Naive thymus-derived CD8-positive, alpha-beta T cell (primary cell): ENCODE results near the gene ACTRT2. TPM values are rescaled to one million over a fixed set of nuclear protein-coding genes. Genes with fewer than 3 reads are reported as not detected.
A peak's percentile ranks its signal among the peaks of the same experiment; 100 is the strongest.

Experiments
- ATAC-seq, 2 donors: fragments of 150-1000 bp; cut with Tn5 transposase in 1 of 2; sonication (Bioruptor Pico), chemical (Tn5 transposase) in 1 of 2; 1 replicate in 1 of 2; 2 replicates in 1 of 2; pipeline ENCODE4 v1.10.0; 2021; ENCODE audit warnings: mild to moderate bottlenecking in 2 of 2, moderate library complexity in 2 of 2
- POLR2A ChIA-PET: fragments of 350-600 bp; sonication (Branson Sonifier 250); formaldehyde crosslinking; loops from one replicate; lab custom pipeline; 2021; ENCODE audit warnings: antibody characterized with exemption; lab: Charles Lee
- DNase-seq, 10 donors: peaks; one replicate each; pipeline versions ENCODE4 v3.0.0 to v3.0.0-alpha.2; 2020 to 2022
- H3K27ac Mint-ChIP-seq, 10 donors: one replicate each; pipeline ENCODE4 v1.8.0; 2020 to 2022; ENCODE audit warnings: mild to moderate bottlenecking in 10 of 10, mixed read lengths in 10 of 10, moderate library complexity in 4 of 10, inconsistent platforms in 1 of 10
- H3K27me3 Mint-ChIP-seq, 5 donors: one replicate each; pipeline ENCODE4 v1.8.0; 2021 to 2022; ENCODE audit warnings: mixed read lengths in 5 of 5
- H3K36me3 Mint-ChIP-seq, 3 donors: one replicate each; pipeline ENCODE4 v1.8.0; 2020 to 2022; ENCODE audit warnings: mixed read lengths in 3 of 3, mild to moderate bottlenecking in 2 of 3, inconsistent platforms in 1 of 3
- H3K4me1 Mint-ChIP-seq, 4 donors: one replicate each; pipeline ENCODE4 v1.8.0; 2021 to 2022; ENCODE audit warnings: mixed read lengths in 4 of 4
- H3K4me3 Mint-ChIP-seq, 10 donors: one replicate each; pipeline ENCODE4 v1.8.0; 2020 to 2022; ENCODE audit warnings: mild to moderate bottlenecking in 10 of 10, mixed read lengths in 10 of 10, moderate library complexity in 6 of 10, inconsistent platforms in 1 of 10
- H3K9me3 Mint-ChIP-seq, 9 donors: one replicate each; pipeline ENCODE4 v1.8.0; 2020 to 2022; ENCODE audit warnings: mixed read lengths in 9 of 9, mild to moderate bottlenecking in 3 of 9, inconsistent platforms in 1 of 9, moderate library complexity in 1 of 9
- polyA plus RNA-seq, 3 donors: library from polyadenylated mRNA; unstranded; fragments of 300-500 nt; fragmentation: Illumina TruSeq; gene quantifications; one replicate each; pipeline ENCODE4 v1.2.3, GENCODE V29; 2021
- total RNA-seq, 8 experiments: library from RNA in 2 of 8; stranded (reverse) in 2 of 8; gene quantifications; one replicate each; pipeline ENCODE4 v1.2.3 and lab custom pipeline; 2021 to 2026

Gene ACTRT2
- total and polyA plus RNA-seq, 5 experiments from 2014 or later: not detected

DNA sequence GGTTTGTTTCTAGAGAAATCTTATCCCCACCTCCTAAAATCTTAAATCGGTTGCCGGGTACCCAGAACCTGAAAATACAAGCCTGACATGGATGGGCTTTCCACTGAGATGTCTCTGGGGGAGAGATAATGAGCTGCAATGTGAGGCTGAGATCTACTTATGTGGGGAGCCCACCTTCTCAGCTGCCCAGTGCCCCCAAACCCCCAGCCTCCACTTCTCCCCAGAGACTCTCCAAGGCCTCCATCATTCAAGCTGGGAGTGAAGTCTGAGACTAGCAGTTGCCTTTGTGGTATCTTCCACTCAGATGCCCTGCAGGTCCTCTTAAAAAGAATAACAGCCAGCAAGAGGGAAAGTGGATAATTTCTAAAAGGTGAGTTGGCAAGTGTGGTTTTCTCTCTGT is 11.7 kb upstream of the ACTRT2 start:
- Mint-ChIP-seq H3K27ac (no peak overlapping the region), H3K4me1 (peaks cover 0 to 7% (median 4%) of the 10 kb centered on the region in 4 donors), H3K9me3 (peaks cover 0 to 43% (median 22%) of the 10 kb centered on the region in 9 donors), H3K4me3 (no peak overlapping the region), H3K27me3 (peaks cover 10 to 48% (median 22%) of the 10 kb centered on the region in 5 donors), H3K36me3 (peaks cover 0 to 25% (median 10%) of the 10 kb centered on the region in 3 donors)
- POLR2A ChIA-PET: no interaction called here
- ATAC-seq: no peak
- no peak for DNase-seq

DNA sequence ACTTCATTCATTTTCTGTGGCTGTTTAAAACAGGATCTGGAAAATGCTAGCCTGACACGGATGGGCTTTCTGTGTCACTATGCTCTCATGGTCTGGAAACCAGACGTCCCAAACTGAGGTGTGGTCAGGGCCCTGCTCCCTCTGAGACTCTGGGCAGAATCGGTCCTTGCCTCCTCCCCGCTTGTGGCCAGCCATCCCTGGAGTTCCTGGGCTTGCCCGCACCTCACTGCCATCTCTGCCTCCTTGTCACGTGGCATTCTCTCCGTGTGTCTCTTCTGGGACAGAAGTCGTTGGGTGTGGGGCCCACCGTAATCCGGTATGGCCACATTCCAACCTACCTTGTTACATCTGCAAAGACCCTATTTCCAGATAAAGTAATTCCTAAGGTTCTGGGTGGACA is 10.1 kb upstream of the ACTRT2 start:
- POLR2A ChIA-PET: no interaction called here
- Mint-ChIP-seq H3K27me3 (peaks cover 10 to 49% (median 23%) of the 10 kb centered on the region in 5 donors), H3K4me3 (no peak overlapping the region), H3K27ac (no peak overlapping the region), H3K9me3 (peaks cover 0 to 39% (median 20%) of the 10 kb centered on the region in 9 donors), H3K36me3 (peaks cover 0 to 23% (median 10%) of the 10 kb centered on the region in 3 donors), H3K4me1 (peaks cover 0 to 7% (median 4%) of the 10 kb centered on the region in 4 donors)
- DNase-seq: no peak
- ATAC-seq: no peak

DNA sequence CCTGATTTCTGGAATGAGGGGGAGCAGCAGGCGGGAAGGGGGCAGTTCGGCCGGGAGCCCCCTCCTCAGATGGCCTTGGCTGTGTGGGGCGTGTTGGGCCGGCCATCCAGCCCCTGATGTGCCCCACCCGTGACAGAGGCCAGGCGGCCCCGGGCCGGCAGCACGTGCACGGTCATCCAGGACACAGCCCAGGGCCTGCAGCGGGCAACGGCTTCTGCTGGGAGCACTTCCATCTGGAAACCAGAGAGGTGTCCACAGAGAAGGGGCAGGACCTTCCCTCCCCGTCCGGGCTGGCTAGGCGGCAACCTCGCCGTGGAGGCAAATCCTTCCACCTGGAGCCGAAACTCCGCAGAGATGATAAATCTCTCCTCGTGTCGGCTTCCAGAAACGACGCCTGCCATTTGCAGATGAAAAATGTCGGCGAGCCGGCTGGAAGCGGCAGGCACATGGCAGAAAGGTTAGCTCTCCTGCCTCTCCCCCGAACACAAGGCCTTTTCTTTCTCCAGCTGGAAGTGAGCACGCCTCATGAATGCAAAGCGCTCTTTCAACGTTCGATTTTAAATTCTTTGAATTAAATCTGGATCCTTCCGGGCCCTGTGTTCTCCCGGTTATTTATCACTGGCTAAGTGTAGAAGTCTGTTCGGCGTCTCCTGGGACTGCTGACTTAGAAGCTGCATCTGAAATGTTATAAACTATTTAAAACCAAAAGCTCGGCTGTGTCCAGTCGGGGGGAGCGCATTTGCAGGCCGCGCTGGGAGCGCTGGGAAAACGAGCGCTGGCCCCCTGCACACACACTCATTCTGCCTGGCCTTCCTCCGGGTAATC is 9.4 kb upstream of the ACTRT2 start:
- Mint-ChIP-seq H3K9me3 (peaks cover 0 to 32% (median 13%) of the 10 kb centered on the region in 9 donors), H3K4me1 (peaks cover 0 to 7% (median 4%) of the 10 kb centered on the region in 4 donors), H3K36me3 (peaks cover 0 to 16% (median 10%) of the 10 kb centered on the region in 3 donors), H3K27ac (no peak overlapping the region), H3K27me3 (peaks cover 8 to 49% (median 23%) of the 10 kb centered on the region in 5 donors), H3K4me3 (no peak overlapping the region)
- POLR2A ChIA-PET: no interaction called here
- ATAC-seq (no peak), DNase-seq (peak in 1 of 10 donors; percentile 58)

DNA sequence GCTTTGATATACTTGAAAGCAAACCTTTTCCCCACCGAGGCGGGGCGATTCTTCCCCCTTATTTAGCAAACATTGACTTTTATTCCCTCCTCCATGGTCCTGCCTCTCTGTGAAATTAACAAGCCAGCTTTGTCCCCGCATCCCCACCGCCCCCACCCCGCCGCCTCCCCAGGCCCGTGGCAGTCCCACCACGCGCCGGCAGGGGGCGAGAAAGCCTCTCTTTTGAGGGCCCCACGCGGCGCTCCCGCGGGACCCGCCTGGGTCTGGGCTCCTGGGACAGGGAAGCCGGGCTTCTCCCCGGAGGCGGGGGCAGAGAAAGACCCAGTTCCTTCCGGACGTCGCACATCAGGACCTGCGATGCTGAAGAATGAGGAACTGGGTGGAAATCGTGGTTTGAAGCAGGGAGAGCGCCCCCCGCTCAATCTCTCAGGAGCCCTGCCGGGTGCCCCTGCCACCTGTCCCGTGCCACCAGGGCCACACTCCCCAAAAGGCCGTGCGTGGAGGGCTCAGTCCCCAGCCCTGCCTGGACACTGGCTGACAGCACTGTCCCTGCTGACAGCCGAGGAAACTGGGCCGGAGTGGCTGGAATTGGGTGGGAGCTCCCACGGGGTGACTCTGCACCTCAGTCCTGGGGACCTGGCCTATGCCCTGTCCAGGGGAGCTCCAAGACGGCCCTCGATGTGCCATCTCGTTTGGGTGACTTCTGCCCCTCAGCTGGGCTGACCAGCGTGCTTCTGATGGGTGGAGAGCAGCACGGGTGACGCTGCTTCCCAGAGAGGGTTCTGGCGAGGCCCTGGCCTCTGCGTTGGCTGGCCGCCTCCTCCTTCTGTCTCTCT is 8.6 kb upstream of the ACTRT2 start:
- H3K9me3 Mint-ChIP-seq: peaks cover 0 to 24% (median 9%) of the 10 kb centered on the region in 9 donors
- no peak overlapping the region for H3K4me3 Mint-ChIP-seq
- H3K36me3 Mint-ChIP-seq: peaks cover 0 to 12% (median 10%) of the 10 kb centered on the region in 3 donors
- peak overlapping the region in 2 of 10 donors; percentile 7 to 70 for H3K27ac Mint-ChIP-seq
- POLR2A ChIA-PET: no interaction called here
- peaks cover 0 to 7% (median 4%) of the 10 kb centered on the region in 4 donors for H3K4me1 Mint-ChIP-seq
- ATAC-seq (peak; percentile 44 to 48), DNase-seq (peak; percentile 7 to 69 (median 38))
- peaks cover 8 to 41% (median 23%) of the 10 kb centered on the region in 5 donors for H3K27me3 Mint-ChIP-seq

DNA sequence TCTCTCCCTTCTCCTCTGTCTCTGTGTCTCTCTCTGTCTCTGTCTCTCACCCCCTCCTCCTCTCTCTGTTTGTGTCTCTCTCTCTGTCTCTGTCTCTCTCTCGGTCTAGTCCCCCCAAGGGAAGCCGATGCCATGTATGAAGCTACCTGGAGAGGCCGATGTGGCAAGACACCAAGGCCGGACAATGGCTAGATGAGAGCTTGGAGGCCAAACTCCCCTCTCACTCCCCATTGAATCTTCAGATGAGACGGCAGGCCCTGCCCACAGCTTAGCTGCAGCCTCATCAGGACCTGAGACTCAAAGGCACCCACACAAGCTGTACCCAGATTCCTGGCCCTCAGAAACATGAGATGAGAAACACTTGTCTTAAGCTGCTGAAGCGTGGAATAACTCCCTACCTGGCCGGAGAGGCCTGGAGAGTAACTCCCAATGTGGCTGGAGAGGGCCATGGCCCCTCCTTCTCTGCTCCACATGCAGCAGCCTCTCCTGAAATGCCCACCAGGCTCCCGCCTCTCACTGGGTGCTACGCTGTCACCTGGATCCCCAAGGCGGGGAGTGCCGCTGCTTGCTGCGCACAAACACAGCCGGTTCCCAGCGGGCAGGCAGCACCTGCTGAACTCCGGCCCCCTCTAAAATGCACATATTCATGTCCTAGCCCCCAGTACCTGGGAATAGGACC is 7.8 kb upstream of the ACTRT2 start:
- Mint-ChIP-seq H3K4me1 (peaks cover 0 to 7% (median 4%) of the 10 kb centered on the region in 4 donors), H3K4me3 (peak overlapping the region in 1 of 10 donors; percentile 9), H3K27me3 (peaks cover 5 to 34% (median 21%) of the 10 kb centered on the region in 5 donors), H3K9me3 (peaks cover 0 to 16% (median under 1%) of the 10 kb centered on the region in 9 donors), H3K36me3 (peaks cover 0 to 5% (median 1%) of the 10 kb centered on the region in 3 donors), H3K27ac (peak overlapping the region in 2 of 10 donors; percentile 7 to 70)
- DNase-seq (peak in 1 of 10 donors; percentile 60), ATAC-seq (no peak)
- POLR2A ChIA-PET: no interaction called here

DNA sequence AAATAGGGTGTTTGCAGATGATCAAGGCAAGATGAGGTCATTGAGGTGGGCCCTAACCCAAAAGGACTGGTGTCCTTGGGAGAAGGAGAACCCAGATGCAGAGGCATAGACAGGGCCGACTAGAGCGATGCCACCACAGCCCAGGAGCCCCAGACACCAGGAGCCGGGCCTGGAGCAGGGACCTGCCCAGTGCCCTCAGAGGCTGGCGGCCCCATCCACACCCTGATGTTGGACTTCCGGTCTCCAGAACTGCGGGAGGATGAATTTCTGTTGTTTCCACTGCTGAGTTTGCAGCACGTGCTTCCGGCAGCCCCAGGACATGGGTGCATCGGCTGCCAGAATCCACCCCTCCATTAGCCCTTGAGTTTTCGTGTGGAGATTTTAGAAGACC is 7.2 kb upstream of the ACTRT2 start:
- ATAC-seq (no peak), DNase-seq (peak in 1 of 10 donors; percentile 54)
- no peak overlapping the region for H3K27ac Mint-ChIP-seq
- peaks cover 5 to 34% (median 19%) of the 10 kb centered on the region in 5 donors for H3K27me3 Mint-ChIP-seq
- H3K9me3 Mint-ChIP-seq: peaks cover 0 to 10% (median 0%) of the 10 kb centered on the region in 9 donors
- no peaks in the 10 kb centered on the region for H3K36me3 Mint-ChIP-seq
- peaks cover 0 to 7% (median 4%) of the 10 kb centered on the region in 4 donors for H3K4me1 Mint-ChIP-seq
- no peak overlapping the region for H3K4me3 Mint-ChIP-seq
- POLR2A ChIA-PET: no interaction called here

DNA sequence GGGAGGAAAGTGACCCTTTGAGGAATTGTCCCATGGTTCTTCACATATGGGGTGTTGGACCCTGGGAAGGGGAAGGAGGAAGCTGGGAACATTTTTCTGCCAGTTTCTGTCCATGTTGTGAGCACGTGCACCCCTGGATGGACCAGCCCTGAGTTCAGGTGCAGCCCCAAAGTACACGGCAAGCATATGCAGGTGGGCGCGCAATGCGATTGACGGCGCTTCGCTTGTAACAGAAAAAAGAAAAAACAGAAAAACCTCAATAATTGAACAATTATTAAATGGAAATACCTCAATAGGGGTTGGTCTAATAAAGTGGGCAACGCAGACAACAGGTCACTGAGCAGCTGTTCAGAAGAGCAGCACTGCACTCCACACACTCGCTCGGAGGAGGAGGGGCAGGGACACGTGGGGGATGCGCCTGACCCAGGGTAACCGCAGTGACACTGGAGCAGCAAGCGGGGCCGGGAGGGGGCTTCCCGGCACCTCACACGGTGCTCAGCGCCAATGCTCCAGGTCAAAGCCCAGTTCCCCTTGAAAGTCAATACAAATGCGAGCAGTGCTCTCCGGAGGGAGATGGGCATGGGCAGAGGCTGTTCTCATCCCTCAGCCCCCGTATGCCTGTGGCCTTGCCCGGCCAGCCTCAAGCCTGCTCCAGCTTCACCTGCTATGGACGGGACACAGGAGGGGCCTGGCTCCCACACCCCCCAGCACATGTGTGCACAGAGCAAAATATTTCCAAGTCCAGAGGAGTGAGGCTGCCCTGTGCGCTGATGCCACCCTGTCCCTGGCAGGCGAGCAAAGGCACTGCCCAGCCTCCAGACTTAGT is 6.6 kb upstream of the ACTRT2 start:
- H3K27ac Mint-ChIP-seq: peak overlapping the region in 1 of 10 donors; percentile 68
- H3K4me3 Mint-ChIP-seq: no peak overlapping the region
- H3K36me3 Mint-ChIP-seq: no peaks in the 10 kb centered on the region
- ATAC-seq: no peak
- POLR2A ChIA-PET: no interaction called here
- H3K9me3 Mint-ChIP-seq: peaks cover 0 to 9% (median 0%) of the 10 kb centered on the region in 9 donors
- peaks cover 5 to 34% (median 19%) of the 10 kb centered on the region in 5 donors for H3K27me3 Mint-ChIP-seq
- peak in 1 of 10 donors; percentile 51 for DNase-seq
- peaks cover 0 to 7% (median 4%) of the 10 kb centered on the region in 4 donors for H3K4me1 Mint-ChIP-seq

DNA sequence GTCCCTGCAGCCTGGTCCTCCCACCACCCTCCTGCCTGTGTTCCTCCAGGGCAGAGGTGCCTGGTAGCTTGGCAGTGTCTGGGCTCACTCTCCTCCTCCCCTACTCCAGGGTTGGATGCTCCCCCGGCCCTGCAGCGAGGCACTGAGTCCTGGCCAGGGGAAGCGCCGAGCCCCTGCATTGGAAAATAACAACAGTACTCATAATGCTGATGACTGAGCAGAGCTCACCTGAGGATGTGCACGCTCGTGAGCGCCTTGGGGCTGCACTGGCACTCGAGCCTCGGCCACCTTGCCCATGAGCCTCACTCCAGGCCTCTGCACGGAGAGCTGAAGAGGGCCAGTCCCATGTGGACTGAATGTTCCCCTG is 6.0 kb upstream of the ACTRT2 start:
- Mint-ChIP-seq H3K4me1 (peaks cover 0 to 7% (median 4%) of the 10 kb centered on the region in 4 donors), H3K27me3 (peaks cover 5 to 34% (median 19%) of the 10 kb centered on the region in 5 donors), H3K36me3 (no peaks in the 10 kb centered on the region), H3K9me3 (peaks cover 0 to 9% (median 0%) of the 10 kb centered on the region in 9 donors), H3K4me3 (no peak overlapping the region), H3K27ac (peak overlapping the region in 1 of 10 donors; percentile 38)
- ATAC-seq (no peak), DNase-seq (no peak)
- POLR2A ChIA-PET: no interaction called here

DNA sequence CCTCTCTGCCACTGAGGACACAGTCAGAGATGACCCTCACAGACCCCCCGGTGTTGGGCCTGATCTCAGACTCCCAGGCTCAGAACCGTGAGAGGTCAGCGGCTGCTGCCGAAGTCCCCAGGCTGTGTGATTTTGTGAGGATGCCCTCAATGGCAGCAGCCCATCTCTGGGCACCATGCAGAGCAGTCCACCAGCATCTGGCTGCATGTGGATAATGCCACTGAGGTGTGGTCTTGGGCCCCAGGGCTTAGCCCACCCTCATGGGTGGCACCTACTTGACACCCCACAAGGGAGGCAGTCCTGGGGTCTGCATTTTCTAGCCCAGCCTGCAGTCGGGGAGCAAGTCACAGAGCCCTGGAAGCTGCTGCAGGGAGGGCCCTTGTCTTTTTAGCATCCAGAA is 5.5 kb upstream of the ACTRT2 start:
- peaks cover 3 to 31% (median 19%) of the 10 kb centered on the region in 5 donors for H3K27me3 Mint-ChIP-seq
- H3K9me3 Mint-ChIP-seq: peaks cover 0 to 7% (median 0%) of the 10 kb centered on the region in 9 donors
- no peaks in the 10 kb centered on the region for H3K36me3 Mint-ChIP-seq
- ATAC-seq (no peak), DNase-seq (no peak)
- H3K4me3 Mint-ChIP-seq: no peak overlapping the region
- POLR2A ChIA-PET: no interaction called here
- H3K4me1 Mint-ChIP-seq: peaks cover 0 to 7% (median 3%) of the 10 kb centered on the region in 4 donors
- H3K27ac Mint-ChIP-seq: no peak overlapping the region

DNA sequence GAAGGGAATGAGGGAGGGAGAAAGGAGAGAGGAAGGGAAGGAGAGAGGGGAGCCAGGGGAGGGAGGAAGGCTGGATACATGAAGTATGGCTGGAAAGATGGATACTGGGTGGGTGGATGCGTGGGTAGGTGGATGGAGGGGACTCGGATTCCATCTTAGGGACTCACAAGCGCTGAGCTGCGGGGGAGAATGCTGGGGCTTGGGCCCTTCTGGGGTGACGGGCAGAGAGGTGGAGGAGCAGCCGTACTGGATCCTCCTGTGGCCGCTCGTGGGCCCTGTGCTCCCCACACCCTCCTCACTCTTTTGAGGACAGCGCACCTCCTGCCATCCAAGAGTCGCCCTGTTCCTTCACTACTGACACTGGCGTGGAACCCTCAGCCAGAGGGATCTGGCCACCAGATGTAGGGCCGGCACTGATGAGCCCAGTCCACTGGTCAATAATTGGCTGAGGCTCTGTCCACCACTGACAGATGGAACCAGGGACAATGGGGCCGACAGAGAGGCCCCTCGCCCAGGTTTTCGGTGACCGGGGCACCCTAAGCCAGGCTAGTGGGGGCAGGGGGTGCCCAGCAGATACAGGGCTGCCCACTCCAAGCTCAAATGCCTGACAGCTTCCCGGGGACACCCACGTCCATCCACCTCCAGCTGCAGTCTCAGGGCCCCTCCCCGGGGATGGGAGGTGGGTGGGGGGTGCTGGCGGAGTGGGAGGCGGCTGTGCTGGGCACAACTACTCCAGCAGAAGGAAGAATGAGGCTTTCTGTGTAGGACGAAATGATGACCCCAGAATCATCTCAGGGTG is 4.4 kb upstream of the ACTRT2 start:
- peak overlapping the region in 1 of 10 donors; percentile 53 for H3K27ac Mint-ChIP-seq
- peaks cover 2 to 24% (median 19%) of the 10 kb centered on the region in 5 donors for H3K27me3 Mint-ChIP-seq
- DNase-seq: peak in 1 of 10 donors; percentile 48
- ATAC-seq: no peak
- peaks cover 0 to 3% (median 0%) of the 10 kb centered on the region in 9 donors for H3K9me3 Mint-ChIP-seq
- H3K4me3 Mint-ChIP-seq: no peak overlapping the region
- POLR2A ChIA-PET: no interaction called here
- peaks cover 0 to 7% (median 3%) of the 10 kb centered on the region in 4 donors for H3K4me1 Mint-ChIP-seq
- no peaks in the 10 kb centered on the region for H3K36me3 Mint-ChIP-seq
